Panc1 (cell line): ENCODE data around the gene OGN.
"Not testable (repeated sequence)": the region's sequence is repeated elsewhere in the genome, so short reads cannot be mapped to it uniquely, and the experiment has no call there.

ENCODE experiments used
- CTCF ChIP-seq: fragments of 450-650 bp; IDR thresholded peaks from 2 replicates; pipeline ENCODE4 v1.5.1; 2017; ENCODE audit warnings: mild to moderate bottlenecking
- POLR2AphosphoS5 ChIP-seq: IDR thresholded peaks from 2 replicates; pipeline ENCODE4 v1.6.1; 2012; ENCODE audit warnings: mild to moderate bottlenecking, low read depth, low read length, moderate library complexity
- TCF7L2 ChIP-seq: IDR thresholded peaks from 2 replicates; pipeline ENCODE4 v1.6.1; 2011; ENCODE audit warnings: mild to moderate bottlenecking, low read depth, low read length, inconsistent platforms

- not testable (repeated sequence) for TF ChIP-seq CTCF, POLR2AphosphoS5, TCF7L2
These were observed 6.8 kb upstream of the OGN start for GRCh38 chr9:92411157-92411556.
